HEK293 (cell line): ENCODE measurements around the gene SH3GLB2.

Experiments
- CTCF ChIA-PET: fragments of 350-600 bp; formaldehyde crosslinking; extraction: SDS; loops from one replicate; lab custom pipeline; 2021; ENCODE audit warnings: antibody characterized with exemption; lab: Yijun Ruan, JAX
- POLR2A ChIA-PET: fragments of 300-600 bp; formaldehyde crosslinking; extraction: SDS; loops from one replicate; lab custom pipeline; 2020; ENCODE audit warnings: antibody characterized with exemption, inconsistent platforms; lab: Yijun Ruan, JAX
- H3K27ac ChIP-seq: fragments of 200-500 bp; sonication (Bioruptor generic); 2 replicates; pipeline ENCODE4 v1.5.1; 2014; ENCODE audit warnings: low read depth, low read length, control low read depth, inconsistent platforms; ENCODE audit errors: extremely low read depth
- H3K36me3 ChIP-seq, 2 experiments: fragments of 200-500 bp in 1 of 2; sonication (Bioruptor generic) in 1 of 2; 1 replicate in 1 of 2; 2 replicates in 1 of 2; pipeline ENCODE4 v1.5.1; 2014 to 2017; ENCODE audit warnings: inconsistent platforms in 2 of 2, low read length in 2 of 2; ENCODE audit not compliant: control insufficient read depth in 2 of 2, insufficient read depth in 1 of 2
- H3K4me1 ChIP-seq: fragments of 200-500 bp; sonication (Bioruptor generic); 2 replicates; pipeline ENCODE4 v1.5.1; 2014; ENCODE audit warnings: mild to moderate bottlenecking, low read length, inconsistent platforms; ENCODE audit not compliant: control insufficient read depth, insufficient read depth
- H3K4me3 ChIP-seq: 2 replicates; pipeline ENCODE4 v1.5.1; 2011; ENCODE audit warnings: low read depth, mild to moderate bottlenecking, control low read depth, low read length, moderate library complexity
- H3K9me3 ChIP-seq: fragments of 200-500 bp; sonication (Bioruptor generic); 2 replicates; pipeline ENCODE4 v1.5.1; 2014; ENCODE audit warnings: low read depth, low read length, inconsistent platforms; ENCODE audit not compliant: control insufficient read depth, insufficient read depth
- GLIS1 ChIP-seq: fragments of 450-650 bp; formaldehyde crosslinking; IDR thresholded peaks from 2 replicates; pipeline ENCODE4 v1.5.1; 2016; ENCODE audit warnings: missing biosample characterization, missing genetic modification characterization
- GLIS2 ChIP-seq: fragments of 450-650 bp; formaldehyde crosslinking; IDR thresholded peaks from 2 replicates; pipeline ENCODE4 v1.5.1; 2016; ENCODE audit warnings: missing biosample characterization, missing genetic modification characterization
- OSR2 ChIP-seq: fragments of 450-650 bp; formaldehyde crosslinking; IDR thresholded peaks from 2 replicates; pipeline ENCODE4 v1.5.1; 2016; ENCODE audit warnings: missing biosample characterization, missing genetic modification characterization
- YY1 ChIP-seq: fragments of 450-650 bp; formaldehyde crosslinking; IDR thresholded peaks from 2 replicates; pipeline ENCODE4 v1.5.1; 2018; ENCODE audit warnings: missing biosample characterization, missing genetic modification characterization
- ZBTB20 ChIP-seq: fragments of 450-650 bp; formaldehyde crosslinking; IDR thresholded peaks from 2 replicates; pipeline ENCODE4 v1.5.1; 2016; ENCODE audit warnings: missing biosample characterization, missing genetic modification characterization
- ZEB2 ChIP-seq: fragments of 450-650 bp; formaldehyde crosslinking; IDR thresholded peaks from 2 replicates; pipeline ENCODE4 v1.5.1; 2016; ENCODE audit warnings: missing biosample characterization, missing genetic modification characterization
- ZFP37 ChIP-seq: fragments of 450-650 bp; formaldehyde crosslinking; IDR thresholded peaks from 2 replicates; pipeline ENCODE4 v1.5.1; 2016; ENCODE audit warnings: missing biosample characterization, missing genetic modification characterization
- ZIC2 ChIP-seq: fragments of 450-650 bp; formaldehyde crosslinking; IDR thresholded peaks from 2 replicates; pipeline ENCODE4 v1.5.1; 2016; ENCODE audit warnings: missing biosample characterization, missing genetic modification characterization
- ZNF138 ChIP-seq: fragments of 450-650 bp; formaldehyde crosslinking; IDR thresholded peaks from 2 replicates; pipeline ENCODE4 v1.5.1; 2016; ENCODE audit warnings: missing biosample characterization, missing genetic modification characterization, borderline replicate concordance
- ZNF2 ChIP-seq: fragments of 450-650 bp; formaldehyde crosslinking; IDR thresholded peaks from 2 replicates; pipeline ENCODE4 v1.5.1; 2016; ENCODE audit warnings: missing biosample characterization, missing genetic modification characterization
- ZNF24 ChIP-seq: fragments of 450-650 bp; formaldehyde crosslinking; IDR thresholded peaks from 2 replicates; pipeline ENCODE4 v1.5.1; 2016; ENCODE audit warnings: missing biosample characterization, missing genetic modification characterization
- ZNF248 ChIP-seq: fragments of 450-650 bp; formaldehyde crosslinking; IDR thresholded peaks from 2 replicates; pipeline ENCODE4 v1.5.1; 2017; ENCODE audit warnings: missing biosample characterization, missing genetic modification characterization
- ZNF335 ChIP-seq: fragments of 450-650 bp; formaldehyde crosslinking; conservative IDR thresholded peaks from 2 replicates; pipeline ENCODE4 v1.5.1; 2016; ENCODE audit warnings: missing biosample characterization, missing genetic modification characterization
- ZNF391 ChIP-seq: fragments of 450-650 bp; formaldehyde crosslinking; IDR thresholded peaks from 2 replicates; pipeline ENCODE4 v1.5.1; 2016; ENCODE audit warnings: low read depth, missing biosample characterization, missing genetic modification characterization, borderline replicate concordance
- ZNF423 ChIP-seq: fragments of 450-650 bp; formaldehyde crosslinking; IDR thresholded peaks from 2 replicates; pipeline ENCODE4 v1.5.1; 2016; ENCODE audit warnings: missing biosample characterization, missing genetic modification characterization
- ZNF747 ChIP-seq: fragments of 450-650 bp; formaldehyde crosslinking; IDR thresholded peaks from 2 replicates; pipeline ENCODE4 v1.5.1; 2016; ENCODE audit warnings: missing biosample characterization, missing genetic modification characterization
- ZNF776 ChIP-seq: fragments of 450-650 bp; formaldehyde crosslinking; IDR thresholded peaks from 2 replicates; pipeline ENCODE4 v1.5.0; 2017; ENCODE audit warnings: missing biosample characterization, missing genetic modification characterization, borderline replicate concordance
- TF ChIP-seq, protein P1 (sequence below): fragments of 450-650 bp; formaldehyde crosslinking; IDR thresholded peaks from 2 replicates; pipeline ENCODE4 v1.5.1; 2017; ENCODE audit warnings: missing biosample characterization, missing genetic modification characterization
- TF ChIP-seq, protein P2 (sequence below): fragments of 450-650 bp; formaldehyde crosslinking; IDR thresholded peaks from 2 replicates; pipeline ENCODE4 v1.5.1; 2016; ENCODE audit warnings: missing biosample characterization, missing genetic modification characterization
- TF ChIP-seq, protein P3 (sequence below): fragments of 450-650 bp; formaldehyde crosslinking; IDR thresholded peaks from 2 replicates; pipeline ENCODE4 v1.5.1; 2016; ENCODE audit warnings: missing biosample characterization, missing genetic modification characterization
- TF ChIP-seq, protein P4 (sequence below): fragments of 450-650 bp; formaldehyde crosslinking; IDR thresholded peaks from 2 replicates; pipeline ENCODE4 v1.5.1; 2016; ENCODE audit warnings: missing biosample characterization, missing genetic modification characterization
- TF ChIP-seq, protein P5 (sequence below): fragments of 450-650 bp; formaldehyde crosslinking; optimal IDR thresholded peaks from 2 replicates; pipeline ENCODE3; 2016; ENCODE audit warnings: missing biosample characterization, mild to moderate bottlenecking, missing genetic modification characterization

SH3GLB2 gene

DNA sequence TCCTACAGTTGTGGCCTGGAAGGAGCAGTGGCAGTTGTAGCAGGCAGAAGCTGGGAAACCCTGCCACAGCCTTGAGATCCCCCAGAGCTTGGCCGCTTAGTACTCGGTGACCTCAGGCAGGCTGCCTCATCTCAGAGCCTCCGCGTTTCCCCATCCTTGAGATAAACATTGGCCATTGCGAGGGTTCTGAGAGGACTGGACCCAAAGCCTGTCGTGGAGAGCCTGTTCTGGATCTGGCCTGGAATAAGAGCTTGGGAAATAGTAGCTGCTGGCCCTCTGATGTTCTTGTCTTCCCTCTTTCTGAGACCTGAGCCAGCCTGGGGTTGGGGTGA is 9.6 kb upstream of the SH3GLB2 start:
- CTCF ChIA-PET: interaction anchor here (0.6 to 1.7 kb wide), 3 partner anchors 9 to 150 kb away, joined by 3 to 13 read pairs (median 3); partner anchors contain the start of gene SH3GLB2
- Histone ChIP-seq H3K4me3 (no peak overlapping the region; the same call in 1 of the 2 replicates), H3K36me3 (peaks cover 0 to 20% of the 10 kb centered on the region in 2 experiments; a peak in 2 of 3 replicates), H3K9me3 (no peaks in the 10 kb centered on the region), H3K27ac (no peak overlapping the region)
- POLR2A ChIA-PET: interaction anchor here (1.6 to 3.0 kb wide), 3 partner anchors 9 to 43 kb away, joined by 6 to 14 read pairs (median 13); partner anchors contain the start of genes DOLPP1 and SH3GLB2
- no peak for TF ChIP-seq ZNF776 (tag by site-specific recombination)
- no peak for TF ChIP-seq GLIS2 (tag by site-specific recombination)
- no peak for TF ChIP-seq ZNF248 (tag by site-specific recombination)
- no peak for TF ChIP-seq YY1 (tag by site-specific recombination)
- no peak for TF ChIP-seq ZNF423
- TF ChIP-seq, all 188 proteins: peak for 0
- H3K4me1 ChIP-seq: no peaks in the 10 kb centered on the region

DNA sequence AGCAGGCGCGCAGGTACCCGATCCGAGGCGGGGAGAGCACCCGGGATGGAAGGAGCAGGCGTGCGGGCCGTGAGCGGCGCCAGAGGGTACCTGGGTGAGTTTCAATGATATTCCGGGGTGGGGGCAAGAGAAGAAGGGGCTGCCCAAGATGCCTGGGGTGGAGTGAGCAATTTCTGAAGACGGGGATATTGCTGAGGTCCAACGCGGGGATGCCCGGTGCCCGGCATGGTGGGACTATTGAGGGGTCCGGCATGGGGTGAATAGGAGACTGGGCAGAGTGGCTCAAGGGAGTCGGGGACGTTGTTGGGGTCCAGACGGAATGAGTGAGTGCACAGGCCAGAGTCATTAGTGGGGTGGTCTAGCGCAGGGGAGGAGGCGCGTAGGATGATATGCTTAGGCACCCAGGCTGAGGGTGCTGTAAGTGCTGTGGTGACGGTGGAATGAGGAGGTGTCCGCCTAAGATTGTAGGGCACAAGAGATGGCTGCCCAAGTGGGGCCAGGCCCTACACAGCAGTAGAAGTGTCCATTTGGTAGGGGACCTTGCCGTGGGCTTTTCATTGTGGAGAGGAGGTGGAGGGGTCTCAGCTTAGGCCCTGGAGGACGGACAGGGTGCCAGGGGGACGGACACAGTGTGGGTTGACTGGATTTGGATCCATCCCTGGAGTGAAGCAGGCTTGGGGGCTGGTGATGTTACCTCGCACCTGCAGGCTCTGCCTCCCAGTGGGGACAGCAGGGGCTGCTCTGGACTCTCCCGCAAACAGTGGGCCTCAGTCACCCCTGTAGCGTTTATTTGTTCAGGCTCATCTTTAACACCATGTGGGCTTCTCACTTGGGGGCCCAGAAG is 9.0 kb upstream of the SH3GLB2 start:
- CTCF ChIA-PET: interaction anchor here (1.7 kb wide), 1 partner anchor 9 kb away, joined by 13 read pairs; the partner anchor contains the start of gene SH3GLB2
- Histone ChIP-seq H3K27ac (peak overlapping the region; percentile 10; the same call in 1 of the 2 replicates), H3K4me1 (no peaks in the 10 kb centered on the region), H3K9me3 (no peaks in the 10 kb centered on the region), H3K36me3 (peaks cover 0 to 14% of the 10 kb centered on the region in 2 experiments; a peak in 2 of 3 replicates), H3K4me3 (peak overlapping the region; percentile 77)
- POLR2A ChIA-PET: interaction anchor here (1.0 to 3.0 kb wide), 7 partner anchors 8 to 44 kb away, joined by 3 to 16 read pairs (median 7); partner anchors contain the start of genes DOLPP1 and SH3GLB2
- TF ChIP-seq ZNF335 (tag by site-specific recombination) (peak; percentile 89), ZEB2 (peak; percentile 33; the same call in 1 of the 2 replicates), ZNF24 (tag by site-specific recombination) (no peak), ZNF747 (no peak), ZBTB20 (tag by site-specific recombination) (peak; percentile 91), ZNF2 (peak; percentile 86), GLIS2 (tag by site-specific recombination) (0 out of 2 replicates have a peak, but pooled peaks have one; percentile 2), OSR2 (tag by site-specific recombination) (no peak), ZNF391 (tag by site-specific recombination) (0 out of 2 replicates have a peak, but pooled peaks have one; percentile 6), GLIS1 (peak; percentile 94; the same call in 1 of the 2 replicates), ZNF138 (no peak), ZFP37 (tag by site-specific recombination) (peak; percentile 7; the same call in 1 of the 2 replicates), ZIC2 (peak; percentile 97)
- TF ChIP-seq, protein P1, sequence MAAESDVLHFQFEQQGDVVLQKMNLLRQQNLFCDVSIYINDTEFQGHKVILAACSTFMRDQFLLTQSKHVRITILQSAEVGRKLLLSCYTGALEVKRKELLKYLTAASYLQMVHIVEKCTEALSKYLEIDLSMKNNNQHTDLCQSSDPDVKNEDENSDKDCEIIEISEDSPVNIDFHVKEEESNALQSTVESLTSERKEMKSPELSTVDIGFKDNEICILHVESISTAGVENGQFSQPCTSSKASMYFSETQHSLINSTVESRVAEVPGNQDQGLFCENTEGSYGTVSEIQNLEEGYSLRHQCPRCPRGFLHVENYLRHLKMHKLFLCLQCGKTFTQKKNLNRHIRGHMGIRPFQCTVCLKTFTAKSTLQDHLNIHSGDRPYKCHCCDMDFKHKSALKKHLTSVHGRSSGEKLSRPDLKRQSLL: no peak
- TF ChIP-seq, protein P2, sequence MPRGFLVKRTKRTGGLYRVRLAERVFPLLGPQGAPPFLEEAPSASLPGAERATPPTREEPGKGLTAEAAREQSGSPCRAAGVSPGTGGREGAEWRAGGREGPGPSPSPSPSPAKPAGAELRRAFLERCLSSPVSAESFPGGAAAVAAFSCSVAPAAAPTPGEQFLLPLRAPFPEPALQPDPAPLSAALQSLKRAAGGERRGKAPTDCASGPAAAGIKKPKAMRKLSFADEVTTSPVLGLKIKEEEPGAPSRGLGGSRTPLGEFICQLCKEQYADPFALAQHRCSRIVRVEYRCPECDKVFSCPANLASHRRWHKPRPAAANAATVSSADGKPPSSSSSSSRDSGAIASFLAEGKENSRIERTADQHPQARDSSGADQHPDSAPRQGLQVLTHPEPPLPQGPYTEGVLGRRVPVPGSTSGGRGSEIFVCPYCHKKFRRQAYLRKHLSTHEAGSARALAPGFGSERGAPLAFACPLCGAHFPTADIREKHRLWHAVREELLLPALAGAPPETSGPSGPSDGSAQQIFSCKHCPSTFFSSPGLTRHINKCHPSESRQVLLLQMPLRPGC (tag by site-specific recombination): no peak
- TF ChIP-seq, protein P3, sequence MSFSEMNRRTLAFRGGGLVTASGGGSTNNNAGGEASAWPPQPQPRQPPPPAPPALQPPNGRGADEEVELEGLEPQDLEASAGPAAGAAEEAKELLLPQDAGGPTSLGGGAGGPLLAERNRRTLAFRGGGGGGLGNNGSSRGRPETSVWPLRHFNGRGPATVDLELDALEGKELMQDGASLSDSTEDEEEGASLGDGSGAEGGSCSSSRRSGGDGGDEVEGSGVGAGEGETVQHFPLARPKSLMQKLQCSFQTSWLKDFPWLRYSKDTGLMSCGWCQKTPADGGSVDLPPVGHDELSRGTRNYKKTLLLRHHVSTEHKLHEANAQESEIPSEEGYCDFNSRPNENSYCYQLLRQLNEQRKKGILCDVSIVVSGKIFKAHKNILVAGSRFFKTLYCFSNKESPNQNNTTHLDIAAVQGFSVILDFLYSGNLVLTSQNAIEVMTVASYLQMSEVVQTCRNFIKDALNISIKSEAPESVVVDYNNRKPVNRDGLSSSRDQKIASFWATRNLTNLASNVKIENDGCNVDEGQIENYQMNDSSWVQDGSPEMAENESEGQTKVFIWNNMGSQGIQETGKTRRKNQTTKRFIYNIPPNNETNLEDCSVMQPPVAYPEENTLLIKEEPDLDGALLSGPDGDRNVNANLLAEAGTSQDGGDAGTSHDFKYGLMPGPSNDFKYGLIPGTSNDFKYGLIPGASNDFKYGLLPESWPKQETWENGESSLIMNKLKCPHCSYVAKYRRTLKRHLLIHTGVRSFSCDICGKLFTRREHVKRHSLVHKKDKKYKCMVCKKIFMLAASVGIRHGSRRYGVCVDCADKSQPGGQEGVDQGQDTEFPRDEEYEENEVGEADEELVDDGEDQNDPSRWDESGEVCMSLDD: peak; percentile 46; the same call in 1 of the 2 replicates
- TF ChIP-seq, protein P4, sequence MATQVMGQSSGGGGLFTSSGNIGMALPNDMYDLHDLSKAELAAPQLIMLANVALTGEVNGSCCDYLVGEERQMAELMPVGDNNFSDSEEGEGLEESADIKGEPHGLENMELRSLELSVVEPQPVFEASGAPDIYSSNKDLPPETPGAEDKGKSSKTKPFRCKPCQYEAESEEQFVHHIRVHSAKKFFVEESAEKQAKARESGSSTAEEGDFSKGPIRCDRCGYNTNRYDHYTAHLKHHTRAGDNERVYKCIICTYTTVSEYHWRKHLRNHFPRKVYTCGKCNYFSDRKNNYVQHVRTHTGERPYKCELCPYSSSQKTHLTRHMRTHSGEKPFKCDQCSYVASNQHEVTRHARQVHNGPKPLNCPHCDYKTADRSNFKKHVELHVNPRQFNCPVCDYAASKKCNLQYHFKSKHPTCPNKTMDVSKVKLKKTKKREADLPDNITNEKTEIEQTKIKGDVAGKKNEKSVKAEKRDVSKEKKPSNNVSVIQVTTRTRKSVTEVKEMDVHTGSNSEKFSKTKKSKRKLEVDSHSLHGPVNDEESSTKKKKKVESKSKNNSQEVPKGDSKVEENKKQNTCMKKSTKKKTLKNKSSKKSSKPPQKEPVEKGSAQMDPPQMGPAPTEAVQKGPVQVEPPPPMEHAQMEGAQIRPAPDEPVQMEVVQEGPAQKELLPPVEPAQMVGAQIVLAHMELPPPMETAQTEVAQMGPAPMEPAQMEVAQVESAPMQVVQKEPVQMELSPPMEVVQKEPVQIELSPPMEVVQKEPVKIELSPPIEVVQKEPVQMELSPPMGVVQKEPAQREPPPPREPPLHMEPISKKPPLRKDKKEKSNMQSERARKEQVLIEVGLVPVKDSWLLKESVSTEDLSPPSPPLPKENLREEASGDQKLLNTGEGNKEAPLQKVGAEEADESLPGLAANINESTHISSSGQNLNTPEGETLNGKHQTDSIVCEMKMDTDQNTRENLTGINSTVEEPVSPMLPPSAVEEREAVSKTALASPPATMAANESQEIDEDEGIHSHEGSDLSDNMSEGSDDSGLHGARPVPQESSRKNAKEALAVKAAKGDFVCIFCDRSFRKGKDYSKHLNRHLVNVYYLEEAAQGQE (tag by site-specific recombination): 0 out of 2 replicates have a peak, but pooled peaks have one; percentile 36
- TF ChIP-seq, protein P5, sequence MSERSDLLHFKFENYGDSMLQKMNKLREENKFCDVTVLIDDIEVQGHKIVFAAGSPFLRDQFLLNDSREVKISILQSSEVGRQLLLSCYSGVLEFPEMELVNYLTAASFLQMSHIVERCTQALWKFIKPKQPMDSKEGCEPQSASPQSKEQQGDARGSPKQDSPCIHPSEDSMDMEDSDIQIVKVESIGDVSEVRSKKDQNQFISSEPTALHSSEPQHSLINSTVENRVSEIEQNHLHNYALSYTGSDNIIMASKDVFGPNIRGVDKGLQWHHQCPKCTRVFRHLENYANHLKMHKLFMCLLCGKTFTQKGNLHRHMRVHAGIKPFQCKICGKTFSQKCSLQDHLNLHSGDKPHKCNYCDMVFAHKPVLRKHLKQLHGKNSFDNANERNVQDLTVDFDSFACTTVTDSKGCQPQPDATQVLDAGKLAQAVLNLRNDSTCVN (tag by site-specific recombination): peak; percentile 7
